IMR-90 (cell line): ENCODE data around the gene PXMP2. TPM values are rescaled to one million over a fixed set of nuclear protein-coding genes. Genes with fewer than 3 reads are reported as not detected.

ENCODE experiments used
- ATAC-seq: fragments of 200-7000 bp; cut with Tn5 transposase; 2 replicates; pipeline ENCODE4 v1.9.1; 2020; ENCODE audit warnings: low read depth, mild to moderate bottlenecking, moderate library complexity
- BruUV-seq: library from RNA; stranded (reverse); fragments of 400-500 nt; replicated peaks from 2 replicates; lab custom pipeline; 2021; lab: Mats Ljungman, UMichigan
- CTCF ChIA-PET: fragments of 300-600 bp; formaldehyde crosslinking; extraction: SDS; loops from one replicate; lab custom pipeline; 2021; ENCODE audit warnings: antibody characterized with exemption; lab: Yijun Ruan, JAX
- POLR2A ChIA-PET: fragments of 300-600 bp; sonication (Branson Sonifier 250); formaldehyde crosslinking; loops from one replicate; lab custom pipeline; 2022; ENCODE audit warnings: antibody characterized with exemption; ENCODE audit not compliant: unreplicated experiment; lab: Charles Lee
- DNase-seq: peaks from one replicate; pipeline ENCODE4 v3.0.0; 2013
- H2AFZ ChIP-seq: replicated peaks from 2 replicates; pipeline ENCODE3; 2013; ENCODE audit warnings: low read length, mild to moderate bottlenecking; ENCODE audit not compliant: poor library complexity
- H2AK5ac ChIP-seq: 2 replicates; pipeline ENCODE4 v1.6.1; 2013; ENCODE audit warnings: low read depth, low read length, inconsistent platforms
- H2AK9ac ChIP-seq: replicated peaks from 2 replicates; pipeline ENCODE3; 2013; ENCODE audit warnings: mild to moderate bottlenecking, low read depth, low read length, moderate library complexity; ENCODE audit not compliant: poor library complexity
- H2BK120ac ChIP-seq: 2 replicates; pipeline ENCODE4 v1.6.1; 2013; ENCODE audit warnings: low read depth, low read length, inconsistent platforms
- H2BK15ac ChIP-seq: 3 replicates; pipeline ENCODE4 v1.6.1; 2013; ENCODE audit warnings: low read depth, low read length, inconsistent platforms
- H2BK20ac ChIP-seq: 2 replicates; pipeline ENCODE4 v1.6.1; 2013; ENCODE audit warnings: low read depth, mild to moderate bottlenecking, inconsistent platforms, low read length, moderate library complexity
- H2BK5ac ChIP-seq: 2 replicates; pipeline ENCODE4 v1.6.1; 2013; ENCODE audit warnings: mild to moderate bottlenecking, low read depth, low read length, inconsistent platforms; ENCODE audit not compliant: poor library complexity, severe bottlenecking
- H3K14ac ChIP-seq: replicated peaks from 2 replicates; pipeline ENCODE4 v1.6.1; 2013; ENCODE audit warnings: low read depth, low read length, inconsistent platforms
- H3K18ac ChIP-seq: 2 replicates; pipeline ENCODE4 v1.6.1; 2013; ENCODE audit warnings: low read depth, low read length, control low read depth
- H3K23ac ChIP-seq: 2 replicates; pipeline ENCODE4 v1.6.1; 2013; ENCODE audit warnings: low read depth, low read length, inconsistent platforms
- H3K27ac ChIP-seq: 2 replicates; pipeline ENCODE4 v1.5.1; 2013; ENCODE audit warnings: mild to moderate bottlenecking, control low read depth, low read length; ENCODE audit not compliant: insufficient read depth
- H3K27me3 ChIP-seq: 2 replicates; pipeline ENCODE4 v1.6.1; 2013; ENCODE audit warnings: low read length; ENCODE audit not compliant: control insufficient read depth, insufficient read depth
- H3K36me3 ChIP-seq: 2 replicates; pipeline ENCODE4 v1.6.1; 2013; ENCODE audit warnings: low read length, mixed read lengths; ENCODE audit not compliant: control insufficient read depth, insufficient read depth
- H3K4ac ChIP-seq: 2 replicates; pipeline ENCODE4 v1.6.1; 2013; ENCODE audit warnings: low read depth, low read length, inconsistent platforms
- H3K4me1 ChIP-seq: 2 replicates; pipeline ENCODE4 v1.6.1; 2013; ENCODE audit warnings: low read length, mixed read lengths; ENCODE audit not compliant: control insufficient read depth, insufficient read depth
- H3K4me2 ChIP-seq: 2 replicates; pipeline ENCODE4 v1.6.1; 2013; ENCODE audit warnings: low read depth, mild to moderate bottlenecking, control low read depth, low read length, moderate library complexity
- H3K4me3 ChIP-seq: 2 replicates; pipeline ENCODE4 v1.5.1; 2013; ENCODE audit warnings: low read depth, mild to moderate bottlenecking, control low read depth, low read length, moderate library complexity; ENCODE audit not compliant: insufficient read depth
- H3K56ac ChIP-seq: 2 replicates; pipeline ENCODE4 v1.6.1; 2013; ENCODE audit warnings: low read length, inconsistent platforms; ENCODE audit not compliant: insufficient read depth; ENCODE audit errors: extremely low read depth
- H3K79me1 ChIP-seq, 2 experiments: 2 replicates each; pipeline ENCODE4 v1.6.1; 2013; ENCODE audit warnings: low read length in 2 of 2, inconsistent platforms in 1 of 2, low read depth in 1 of 2
- H3K9ac ChIP-seq: 2 replicates; pipeline ENCODE4 v1.6.1; 2013; ENCODE audit warnings: low read depth, low read length, control low read depth
- H3K9me1 ChIP-seq: 2 replicates; pipeline ENCODE4 v1.6.1; 2013; ENCODE audit warnings: low read length, inconsistent platforms; ENCODE audit not compliant: insufficient read depth
- H3K9me3 ChIP-seq: 2 replicates; pipeline ENCODE4 v1.6.1; 2013; ENCODE audit warnings: low read length; ENCODE audit not compliant: control insufficient read depth, insufficient read depth
- H4K20me1 ChIP-seq: 2 replicates; pipeline ENCODE4 v1.6.1; 2013; ENCODE audit warnings: low read length, inconsistent platforms; ENCODE audit not compliant: insufficient read depth
- H4K5ac ChIP-seq: 2 replicates; pipeline ENCODE4 v1.6.1; 2013; ENCODE audit warnings: mild to moderate bottlenecking, low read depth, low read length, control low read depth
- H4K8ac ChIP-seq, 2 experiments: 2 replicates each; pipeline ENCODE4 v1.6.1; 2013; ENCODE audit warnings: low read depth in 2 of 2, low read length in 2 of 2, control low read depth in 1 of 2, inconsistent platforms in 1 of 2
- H4K91ac ChIP-seq: 2 replicates; pipeline ENCODE4 v1.6.1; 2013; ENCODE audit warnings: low read depth, low read length, inconsistent platforms; ENCODE audit not compliant: insufficient read depth
- BHLHE40 ChIP-seq: fragments of 150-350 bp; IDR thresholded peaks from 2 replicates; pipeline ENCODE4 v1.6.1; 2016; ENCODE audit warnings: mild to moderate bottlenecking, low read depth, low read length
- CEBPB ChIP-seq: IDR thresholded peaks from 2 replicates; pipeline ENCODE4 v1.6.1; 2012; ENCODE audit warnings: low read depth, low read length, improper control_type of control experiment
- CHD1 ChIP-seq: IDR thresholded peaks from 2 replicates; pipeline ENCODE4 v1.6.1; 2012; ENCODE audit warnings: low read depth, low read length, improper control_type of control experiment
- ELK1 ChIP-seq: fragments of 150-350 bp; IDR thresholded peaks from 2 replicates; pipeline ENCODE4 v1.6.1; 2016; ENCODE audit warnings: low read depth, mild to moderate bottlenecking, low read length, moderate library complexity, borderline replicate concordance
- FOS ChIP-seq: fragments of 150-350 bp; IDR thresholded peaks from 2 replicates; pipeline ENCODE4 v1.6.1; 2016; ENCODE audit warnings: low read depth, low read length
- MAFK ChIP-seq: IDR thresholded peaks from 2 replicates; pipeline ENCODE4 v1.6.1; 2012; ENCODE audit warnings: low read depth, low read length, improper control_type of control experiment
- MAZ ChIP-seq: IDR thresholded peaks from 2 replicates; pipeline ENCODE4 v1.6.1; 2012; ENCODE audit warnings: low read depth, mild to moderate bottlenecking, low read length, improper control_type of control experiment, moderate library complexity, borderline replicate concordance
- MXI1 ChIP-seq: IDR thresholded peaks from 2 replicates; pipeline ENCODE4 v1.6.1; 2012; ENCODE audit warnings: low read depth, mild to moderate bottlenecking, low read length, moderate library complexity, borderline replicate concordance
- NFE2L2 ChIP-seq: fragments of 150-350 bp; IDR thresholded peaks from 2 replicates; pipeline ENCODE4 v1.6.1; 2016; ENCODE audit warnings: low read depth, mild to moderate bottlenecking, low read length
- POLR2A ChIP-seq: IDR thresholded peaks from 2 replicates; pipeline ENCODE4 v1.6.1; 2012; ENCODE audit warnings: mild to moderate bottlenecking, low read depth, low read length
- RAD21 ChIP-seq: IDR thresholded peaks from 2 replicates; pipeline ENCODE4 v1.6.1; 2012; ENCODE audit warnings: low read length, improper control_type of control experiment
- RCOR1 ChIP-seq: IDR thresholded peaks from 2 replicates; pipeline ENCODE4 v1.6.1; 2012; ENCODE audit warnings: mild to moderate bottlenecking, low read length, improper control_type of control experiment; ENCODE audit not compliant: insufficient replicate concordance
- RFX5 ChIP-seq: IDR thresholded peaks from 2 replicates; pipeline ENCODE4 v1.8.0; 2012; ENCODE audit warnings: low read depth, mild to moderate bottlenecking, low read length, moderate library complexity
- SMC3 ChIP-seq: fragments of 150-350 bp; IDR thresholded peaks from 2 replicates; pipeline ENCODE4 v1.6.1; 2016; ENCODE audit warnings: low read depth, mild to moderate bottlenecking, antibody characterized with exemption, low read length, moderate library complexity
- USF2 ChIP-seq: fragments of 150-350 bp; IDR thresholded peaks from 2 replicates; pipeline ENCODE4 v1.6.1; 2017; ENCODE audit warnings: mild to moderate bottlenecking, antibody characterized with exemption, low read length, low read depth
- WGBS, 2 experiments: methylation state at CpG; one replicate each; pipeline versions ENCODE4 v1.1.5 to v1.1.7; 2013; ENCODE audit warnings: missing lambda C conversion rate in 2 of 2; ENCODE audit not compliant: insufficient read length in 1 of 2; ENCODE audit errors: extremely low coverage in 2 of 2; 5-methylcytosine and 5-hydroxymethylcytosine counted together
- dilution Hi-C: fragments of 300-500 bp; cut with HindIII; formaldehyde crosslinking; loops from one replicate; pipeline ENCODE4 v1.14.3; 2018; ENCODE audit warnings: low sequenced_read_pairs; ENCODE audit not compliant: unreplicated experiment
- in situ Hi-C: fragments of 300-500 bp; cut with MboI; formaldehyde crosslinking; loops from 3 replicates; pipeline ENCODE4 v1.14.3; 2019; ENCODE audit warnings: low sequenced_read_pairs, inconsistent platforms, mixed read lengths
- intact Hi-C: fragments of 100-400 bp; cut with micrococcal nuclease; formaldehyde crosslinking; loops from 2 replicates; pipeline ENCODE4 v1.10.0; 2022
- polyA plus RNA-seq, 3 experiments: library from polyadenylated mRNA; depleted of rRNA; stranded (reverse); fragments of >200 nt; gene quantifications; 2 replicates each; pipeline ENCODE4 v1.2.3, GENCODE V29; 2012; ENCODE audit warnings: low replicate concordance in 1 of 3
- total RNA-seq: library from RNA; depleted of rRNA; stranded (reverse); fragments of >200 nt; gene quantifications from 2 replicates; pipeline ENCODE4 v1.2.3, GENCODE V29; 2012
- TF ChIP-seq, protein P1 (sequence below): conservative IDR thresholded peaks from 2 replicates; pipeline ENCODE4 v1.5.1; 2012; ENCODE audit warnings: mild to moderate bottlenecking, low read depth, low read length, improper control_type of control experiment

The PXMP2 gene
- total and polyA plus RNA-seq, 2 of the 4 experiments (the other 2 are of a cell fraction), result 10.9 to 20.1 TPM

- in situ Hi-C loops, result no loop called here
- H4K5ac ChIP-seq, result no peak overlapping the region
- peaks cover 4 to 32% of the 10 kb centered on the region in 2 experiments for H3K79me1 ChIP-seq
- WGBS, 2 experiments, result 80% methylated on average over 1 of the region's 6 CpGs; no CpG with 5 or more reads in 1 of the 2 experiments
- no peaks in the 10 kb centered on the region; the same call in 1 of the 2 replicates for H3K9me1 ChIP-seq
- H2AK5ac ChIP-seq, result no peak overlapping the region
- H4K8ac ChIP-seq, result no peak overlapping the region
- no peak overlapping the region for H3K23ac ChIP-seq
- no peak overlapping the region for H3K27ac ChIP-seq
- H2BK5ac ChIP-seq, result no peak overlapping the region
- H3K4me3 ChIP-seq, result no peak overlapping the region
- H3K36me3 ChIP-seq, result peaks cover 16% of the 10 kb centered on the region
- TF ChIP-seq FOS (no peak), NFE2L2 (no peak), RAD21 (no peak), MXI1 (no peak), POLR2A (no peak), ELK1 (no peak), CEBPB (no peak), MAFK (no peak), RCOR1 (no peak), RFX5 (no peak), USF2 (no peak), BHLHE40 (no peak), MAZ (no peak), SMC3 (no peak), CHD1 (no peak)
- TF ChIP-seq, protein P1, sequence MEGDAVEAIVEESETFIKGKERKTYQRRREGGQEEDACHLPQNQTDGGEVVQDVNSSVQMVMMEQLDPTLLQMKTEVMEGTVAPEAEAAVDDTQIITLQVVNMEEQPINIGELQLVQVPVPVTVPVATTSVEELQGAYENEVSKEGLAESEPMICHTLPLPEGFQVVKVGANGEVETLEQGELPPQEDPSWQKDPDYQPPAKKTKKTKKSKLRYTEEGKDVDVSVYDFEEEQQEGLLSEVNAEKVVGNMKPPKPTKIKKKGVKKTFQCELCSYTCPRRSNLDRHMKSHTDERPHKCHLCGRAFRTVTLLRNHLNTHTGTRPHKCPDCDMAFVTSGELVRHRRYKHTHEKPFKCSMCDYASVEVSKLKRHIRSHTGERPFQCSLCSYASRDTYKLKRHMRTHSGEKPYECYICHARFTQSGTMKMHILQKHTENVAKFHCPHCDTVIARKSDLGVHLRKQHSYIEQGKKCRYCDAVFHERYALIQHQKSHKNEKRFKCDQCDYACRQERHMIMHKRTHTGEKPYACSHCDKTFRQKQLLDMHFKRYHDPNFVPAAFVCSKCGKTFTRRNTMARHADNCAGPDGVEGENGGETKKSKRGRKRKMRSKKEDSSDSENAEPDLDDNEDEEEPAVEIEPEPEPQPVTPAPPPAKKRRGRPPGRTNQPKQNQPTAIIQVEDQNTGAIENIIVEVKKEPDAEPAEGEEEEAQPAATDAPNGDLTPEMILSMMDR, result no peak
- H3K4me2 ChIP-seq, result no peak overlapping the region
- BruUV-seq, result no TSS peak
- peaks cover 3% of the 10 kb centered on the region; the same call in 1 of the 2 replicates for H4K20me1 ChIP-seq
- CTCF ChIA-PET, result no interaction called here
- H3K27me3 ChIP-seq, result no peaks in the 10 kb centered on the region
- H2BK120ac ChIP-seq, result no peak overlapping the region
- 0 out of 2 replicates have a peak, but pooled peaks cover 2% of the 10 kb centered on the region for H3K4me1 ChIP-seq
- H3K14ac ChIP-seq, result no peak overlapping the region
- ATAC-seq, result no peak
- no peaks in the 10 kb centered on the region for H3K9me3 ChIP-seq
- no peak overlapping the region for H2AK9ac ChIP-seq
- peak overlapping the region; percentile 72 for H2AFZ ChIP-seq
- dilution Hi-C loops, result no loop called here
- H2BK15ac ChIP-seq, result no peak overlapping the region
- DNase-seq, result no peak
- no peak overlapping the region for H2BK20ac ChIP-seq
- no peak overlapping the region for H4K91ac ChIP-seq
- no peak overlapping the region for H3K18ac ChIP-seq
- intact Hi-C loops, result no loop called here
- POLR2A ChIA-PET, result no interaction called here
- no peak overlapping the region for H3K4ac ChIP-seq
- H3K56ac ChIP-seq, result no peak overlapping the region
- no peak overlapping the region for H3K9ac ChIP-seq
These were observed 19.9 kb downstream of the PXMP2 start for GRCh38 chr12:132707241-132707640.
